Fibroblast of skin of scalp (primary cell): ENCODE data around the gene IRF8.
"Not testable (repeated sequence)": the region's sequence is repeated elsewhere in the genome, so short reads cannot be mapped to it uniquely, and the experiment has no call there.

Experiments used
- DNase-seq: peaks from one replicate; pipeline ENCODE4 v3.0.0-alpha.2; 2013

IRF8 gene

DNA sequence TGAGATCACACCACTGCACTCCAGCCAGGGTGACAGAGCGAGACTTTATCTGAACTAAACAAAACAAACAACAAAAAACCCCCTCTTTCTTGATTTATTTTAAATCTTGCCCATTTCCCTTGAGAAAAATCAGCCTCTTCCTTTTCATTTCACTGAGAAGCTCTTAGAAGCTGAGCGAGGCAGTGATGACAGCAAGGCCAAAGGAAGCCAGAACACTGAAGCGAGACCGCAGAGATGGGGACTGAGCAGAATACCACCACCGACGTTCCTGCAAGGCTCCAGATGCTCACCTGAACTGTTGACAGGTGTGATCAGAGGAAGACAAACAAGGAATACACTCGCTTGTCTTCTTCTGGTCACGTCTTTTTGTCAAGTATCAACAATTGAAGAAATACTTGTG, 30.5 kb upstream of the IRF8 start:
- no peak for DNase-seq

GRCh38 chr16:85869206-85869605, 29.8 kb upstream of the IRF8 start:
- DNase-seq: no peak

DNA sequence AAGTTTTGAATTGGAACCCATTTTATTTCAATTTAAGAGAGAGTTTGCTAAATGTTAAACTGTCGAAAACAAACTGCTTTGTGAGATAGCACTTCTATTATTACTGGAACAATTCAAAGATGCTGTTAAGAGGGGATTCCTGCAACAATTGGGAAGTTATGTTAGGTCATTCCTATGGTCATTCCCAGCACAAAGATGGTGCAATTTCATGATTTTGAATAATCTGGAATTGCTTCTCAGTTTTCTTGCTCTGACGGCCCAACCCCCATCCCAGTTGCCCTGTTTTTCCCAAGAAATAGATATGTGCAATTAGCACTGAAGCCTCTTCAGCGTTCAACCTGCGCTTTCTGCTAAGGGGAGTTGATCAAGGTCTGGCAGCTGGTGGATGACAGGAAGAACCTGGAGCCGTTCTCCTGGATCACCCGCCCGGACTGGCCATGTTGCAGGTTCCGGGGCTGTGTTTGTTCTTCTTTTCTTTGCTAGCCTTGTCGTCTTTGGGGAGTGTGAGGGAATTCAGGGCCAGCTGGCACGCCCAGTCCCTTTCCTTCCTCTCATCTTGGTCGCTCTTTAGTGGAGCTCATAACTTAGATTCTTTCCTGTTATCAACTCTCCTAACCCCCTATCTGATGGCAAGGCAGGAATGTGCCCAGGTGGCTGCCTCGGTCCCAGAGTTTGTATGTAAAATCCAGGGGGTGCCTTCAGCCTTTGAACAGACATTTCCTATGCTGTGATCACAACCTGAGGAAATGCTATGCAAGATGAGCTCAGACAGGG, 29.0 kb upstream of the IRF8 start:
- no peak for DNase-seq

DNA sequence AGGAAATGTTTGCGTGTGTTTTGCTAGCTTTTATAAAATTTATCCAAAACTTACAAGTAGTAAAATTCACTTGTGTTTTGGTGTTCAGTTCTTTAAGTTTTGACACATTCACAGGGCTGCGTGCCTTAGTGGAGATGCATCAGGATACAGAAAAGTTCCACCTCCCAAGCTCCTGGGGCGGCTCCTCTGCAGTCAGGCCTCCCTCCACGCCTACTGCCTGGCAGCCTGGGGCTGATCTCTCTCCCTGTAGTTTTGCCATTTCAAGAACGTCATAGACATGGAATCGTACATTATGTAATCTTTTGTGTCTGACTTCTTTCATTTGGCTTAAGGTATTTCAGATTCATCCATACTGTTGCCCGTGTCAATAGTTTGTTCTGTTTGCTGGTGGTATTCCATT, 27.2 kb upstream of the IRF8 start:
- DNase-seq: no peak

DNA sequence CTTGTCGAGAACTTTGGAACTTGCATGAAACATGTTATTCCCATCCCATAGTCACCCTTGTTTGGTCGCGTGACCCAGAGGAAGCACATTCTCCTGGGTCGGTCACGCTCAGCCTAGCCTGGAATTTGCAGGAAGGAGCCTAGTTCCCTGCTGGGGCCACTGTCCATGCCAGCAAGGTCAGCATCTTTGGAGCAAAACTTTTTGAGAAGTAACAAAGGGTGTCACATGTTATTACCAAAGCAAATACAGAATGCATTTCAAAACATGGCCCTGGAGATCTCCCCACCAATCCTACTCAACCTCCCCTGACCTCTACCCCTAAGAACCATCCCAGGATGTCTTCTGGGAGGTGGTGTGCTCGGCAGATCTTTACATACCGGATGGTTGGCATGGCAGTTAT, 26.2 kb upstream of the IRF8 start:
- DNase-seq: no peak

DNA sequence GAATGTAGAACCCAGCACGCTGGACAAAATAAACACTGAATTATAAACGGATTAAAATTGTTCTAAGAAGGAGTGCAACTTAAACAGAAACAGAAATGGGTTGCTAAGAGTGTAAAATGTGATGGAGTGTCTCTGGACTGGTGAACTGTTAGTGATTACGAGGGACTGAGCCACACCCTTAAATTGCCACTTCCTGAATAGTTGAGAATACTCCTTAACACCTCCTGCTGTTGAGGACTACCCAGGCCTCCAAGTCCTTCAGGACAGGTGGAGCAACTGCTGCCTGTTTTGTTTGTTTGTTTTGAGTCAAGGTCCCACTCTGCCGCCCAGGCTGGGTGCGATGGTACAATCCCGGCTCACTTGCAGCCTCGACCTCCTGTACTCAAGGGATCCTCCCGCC, 25.8 kb upstream of the IRF8 start:
- DNase-seq: no peak

DNA sequence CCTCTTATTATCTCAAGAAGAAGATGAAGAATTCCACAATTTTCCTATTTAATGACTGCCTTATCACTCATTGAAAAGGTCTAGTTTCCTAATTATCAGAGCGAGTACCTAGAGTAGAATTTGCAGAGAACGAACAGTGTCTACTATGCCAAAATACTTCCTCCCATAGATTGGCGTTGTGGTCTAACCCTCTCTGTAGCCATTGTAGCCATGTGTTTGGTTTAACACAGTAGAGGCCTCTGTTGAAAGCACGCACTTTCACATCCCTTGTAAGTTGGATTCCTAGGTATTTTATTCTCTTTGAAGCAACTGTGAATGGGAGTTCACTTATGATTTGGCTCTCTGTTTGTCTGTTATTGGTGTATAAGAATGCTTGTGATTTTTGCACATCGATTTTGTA, 24.9 kb upstream of the IRF8 start:
- not testable (repeated sequence) for DNase-seq

GRCh38 chr16:85878407-85878806, 20.6 kb upstream of the IRF8 start:
- no peak for DNase-seq

GRCh38 chr16:85878875-85879274, 20.1 kb upstream of the IRF8 start:
- peak; percentile 59 for DNase-seq

DNA sequence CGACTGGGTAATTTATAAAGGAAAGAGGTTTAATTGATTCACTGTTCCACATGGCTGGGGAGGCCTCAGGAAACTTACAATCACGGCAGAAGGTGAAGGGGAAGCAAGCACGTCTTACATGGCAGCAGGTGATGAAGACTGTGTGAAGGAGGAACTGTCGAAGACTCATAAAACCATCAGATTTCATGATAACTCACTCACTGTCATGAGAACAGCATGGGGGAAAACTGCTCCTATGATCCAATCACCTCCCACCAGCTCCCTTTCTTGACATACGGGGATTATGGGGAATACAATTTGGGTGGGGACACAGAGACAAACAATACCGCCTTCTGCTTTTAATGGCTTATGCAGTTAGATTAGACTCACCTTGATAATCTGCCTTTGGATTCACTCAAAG, 19.4 kb upstream of the IRF8 start:
- DNase-seq: no peak

- no peak for DNase-seq
Observed at GRCh38 chr16:85879975-85880831, 18.8 kb upstream of the IRF8 start.

- DNase-seq: no peak
Observed at GRCh38 chr16:85880861-85881260, 18.1 kb upstream of the IRF8 start.

DNA sequence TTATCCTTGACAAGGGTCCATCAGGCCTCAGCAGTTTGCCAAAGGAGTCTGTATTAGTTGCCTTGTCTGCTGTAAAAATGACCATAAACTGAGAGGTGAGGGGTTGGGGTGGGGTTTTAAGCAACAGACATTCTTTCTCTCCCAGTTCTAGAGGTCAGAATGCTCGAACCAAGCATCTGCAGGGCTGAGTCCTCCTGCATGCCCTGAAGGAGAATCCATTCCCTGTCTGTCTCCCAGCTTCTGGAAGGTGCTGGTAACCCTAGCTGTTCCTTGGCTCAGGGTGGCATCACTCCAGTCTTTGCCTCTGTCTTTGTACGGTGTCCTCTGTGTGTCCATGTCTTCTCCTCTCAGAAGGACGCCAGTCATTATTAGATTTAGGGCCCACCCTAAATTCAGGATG, 17.5 kb upstream of the IRF8 start:
- no peak for DNase-seq

DNA sequence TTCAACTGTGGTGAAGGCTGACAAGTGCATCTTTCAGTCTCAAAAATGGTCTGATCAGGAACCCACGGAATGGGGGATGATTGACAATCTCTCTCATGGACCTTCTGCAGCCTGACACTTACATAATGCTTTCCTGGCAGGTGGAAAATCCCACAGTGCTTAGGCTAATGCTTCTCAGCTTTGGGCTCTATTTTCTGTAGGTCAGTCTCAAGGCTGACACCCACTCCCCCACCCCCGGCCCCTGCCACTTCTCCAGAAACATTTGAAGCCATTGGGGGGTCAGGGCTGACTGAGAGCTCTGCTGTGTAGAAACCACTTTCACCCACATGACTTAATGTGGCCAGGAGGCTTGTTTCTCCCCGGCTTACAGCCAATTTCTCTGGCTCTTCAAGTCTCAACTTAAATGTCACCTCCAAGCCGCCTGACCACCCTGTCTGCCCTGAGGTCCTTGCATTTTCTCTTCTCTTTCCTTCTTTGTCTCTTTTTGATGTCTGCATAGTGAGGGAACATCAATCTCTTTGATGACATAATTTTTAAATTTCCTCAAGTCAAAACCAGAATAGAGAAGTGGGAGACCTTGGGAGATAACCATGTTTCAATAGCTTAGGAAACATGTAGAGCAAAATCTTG, 16.7 kb upstream of the IRF8 start:
- no peak for DNase-seq

DNA sequence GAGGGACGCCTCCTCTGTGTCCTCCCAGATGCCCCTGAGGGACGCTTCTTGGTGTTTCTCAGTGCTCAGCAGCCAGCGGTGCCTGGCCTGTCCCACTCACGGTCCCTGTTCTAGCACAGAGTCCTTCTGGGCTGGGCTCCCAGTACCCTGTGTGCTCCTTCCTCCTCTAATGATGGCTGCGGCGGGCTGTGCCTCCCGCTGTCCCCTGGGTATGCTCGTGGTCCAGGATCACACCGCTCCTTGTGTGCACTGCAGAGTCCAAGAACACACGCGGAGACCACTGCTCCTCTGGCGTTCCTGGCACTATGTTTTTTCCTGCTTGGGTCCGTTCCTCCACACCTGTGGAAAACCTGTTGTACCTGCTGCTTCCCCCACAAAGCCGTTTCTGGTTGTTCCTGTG, 15.1 kb upstream of the IRF8 start:
- DNase-seq: no peak

- no peak for DNase-seq
Observed at GRCh38 chr16:85884808-85885463, 14.0 kb upstream of the IRF8 start.

DNA sequence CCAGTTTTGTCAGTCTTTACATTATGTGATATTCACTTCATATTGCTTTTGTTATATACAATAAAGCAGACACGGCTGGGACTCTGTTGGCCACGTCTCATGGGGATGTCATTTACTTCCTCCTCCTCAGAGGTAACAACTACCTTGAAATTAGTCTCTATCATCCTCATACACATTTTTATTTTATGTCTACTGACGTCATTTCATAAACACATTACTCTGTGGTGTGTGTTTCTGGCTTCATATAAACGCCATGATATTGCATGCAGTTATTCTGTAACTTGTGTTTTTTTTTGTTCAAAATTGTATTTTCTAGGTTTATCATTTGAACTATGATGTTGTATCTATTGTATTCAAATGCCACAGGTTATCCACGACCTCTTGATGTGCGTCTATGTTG, 13.4 kb upstream of the IRF8 start:
- no peak for DNase-seq

DNA sequence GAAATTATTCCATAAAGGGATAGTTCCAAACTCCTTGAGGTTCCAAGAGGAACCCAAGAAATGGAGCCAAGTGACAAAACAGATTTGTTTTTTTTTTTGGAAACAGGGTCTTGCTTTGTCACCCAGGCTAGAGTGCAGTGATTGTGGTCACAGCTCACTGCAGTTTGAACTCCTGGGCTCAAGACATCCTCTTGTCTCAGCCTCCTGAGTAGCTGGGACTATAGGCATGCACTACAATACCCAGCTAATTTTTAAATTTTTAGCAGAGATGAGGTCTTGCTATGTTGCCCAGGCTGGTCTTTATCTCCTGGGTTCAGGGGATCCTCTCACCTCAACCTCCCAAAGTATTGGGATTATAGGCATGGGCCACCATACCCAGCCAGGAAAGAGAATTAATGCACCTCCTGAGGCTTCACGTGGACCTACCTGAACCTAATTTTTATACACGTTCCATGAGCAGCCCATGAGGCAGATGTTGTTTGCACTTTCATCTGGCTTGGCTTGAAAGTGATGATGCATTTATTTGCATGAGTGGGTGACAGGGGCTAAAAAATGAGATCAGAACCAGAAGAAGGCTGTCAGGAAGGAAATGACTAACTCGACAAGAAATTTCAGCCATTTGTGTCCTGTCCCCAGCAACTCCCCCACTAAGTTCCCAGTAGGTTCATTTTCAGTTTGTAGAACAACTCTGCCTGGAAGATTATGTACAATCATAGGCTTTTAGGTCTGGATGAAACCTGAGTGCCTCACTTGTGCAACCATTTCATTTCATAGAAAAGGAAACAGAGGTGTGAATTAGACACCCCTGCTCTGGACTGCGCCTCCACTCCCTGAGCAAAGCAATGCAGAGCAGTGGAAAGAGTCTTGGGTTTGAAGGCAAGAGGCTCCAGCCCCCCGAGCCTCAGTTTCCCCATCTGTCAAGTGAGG, 10.3 kb upstream of the IRF8 start:
- peak; percentile 79 for DNase-seq

DNA sequence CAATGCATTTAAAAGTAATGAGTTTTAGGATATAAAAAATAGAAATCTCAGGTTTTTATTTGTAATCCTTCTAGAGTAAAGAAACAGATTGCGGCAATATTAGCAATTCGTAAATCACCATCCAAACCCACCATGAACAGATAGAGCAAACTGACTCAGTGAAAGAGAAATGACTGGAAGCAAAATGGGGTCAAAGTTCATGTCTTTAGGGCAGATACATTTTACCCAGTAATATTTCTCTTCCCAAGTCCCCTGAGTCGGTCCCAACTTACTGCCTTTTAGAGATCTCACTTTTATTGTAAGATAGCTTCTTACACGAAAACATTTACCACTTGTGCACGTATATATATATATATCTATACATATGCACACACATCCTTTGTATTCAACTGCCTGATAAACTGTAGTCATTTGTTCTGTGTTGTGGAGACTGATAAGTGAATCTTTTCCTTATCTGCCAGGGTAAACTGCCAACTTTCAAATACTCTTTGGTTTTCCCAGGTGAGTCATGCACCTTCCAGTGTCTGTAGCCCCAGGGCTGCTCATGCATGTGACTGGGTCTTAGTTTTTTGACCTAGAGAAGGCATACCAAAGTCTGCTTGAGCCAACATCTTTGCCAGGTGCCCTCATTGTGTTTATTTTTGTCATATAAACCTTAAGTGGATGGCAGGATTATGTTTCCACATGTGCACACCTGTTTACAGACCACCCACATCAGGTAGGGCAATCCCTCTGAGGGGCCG, 7.8 kb upstream of the IRF8 start:
- DNase-seq: no peak

GRCh38 chr16:85891776-85892166, 7.2 kb upstream of the IRF8 start:
- no peak for DNase-seq

DNA sequence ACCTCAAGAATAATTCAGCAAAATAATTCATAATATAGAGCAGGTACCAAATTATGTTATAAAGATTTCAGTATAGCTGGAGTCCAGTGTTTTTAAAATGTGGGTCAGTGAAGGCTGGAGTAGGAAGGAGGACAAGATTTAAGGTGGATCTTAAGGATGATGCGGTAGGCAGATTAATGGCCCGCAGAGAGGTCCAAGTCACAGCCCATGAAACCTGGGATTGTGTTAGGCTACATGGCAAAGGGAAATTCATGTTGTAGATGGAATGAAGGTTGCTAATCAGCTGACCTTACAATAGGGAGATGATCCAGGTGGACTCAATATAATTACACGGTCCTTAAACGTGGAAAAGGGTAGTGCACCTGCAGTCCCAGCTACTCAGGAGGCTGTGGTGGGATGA, 6.2 kb upstream of the IRF8 start:
- no peak for DNase-seq
